ENCODE data around the gene PMEL. TPM values are rescaled to one million over a fixed set of nuclear protein-coding genes. Genes with fewer than 3 reads are reported as not detected.
"Not testable (repeated sequence)": the region's sequence is repeated elsewhere in the genome, so short reads cannot be mapped to it uniquely, and the experiment has no call there.

The PMEL gene
- total RNA-seq, 1 experiment from 2014 or later, result 1.1 TPM

DNA sequence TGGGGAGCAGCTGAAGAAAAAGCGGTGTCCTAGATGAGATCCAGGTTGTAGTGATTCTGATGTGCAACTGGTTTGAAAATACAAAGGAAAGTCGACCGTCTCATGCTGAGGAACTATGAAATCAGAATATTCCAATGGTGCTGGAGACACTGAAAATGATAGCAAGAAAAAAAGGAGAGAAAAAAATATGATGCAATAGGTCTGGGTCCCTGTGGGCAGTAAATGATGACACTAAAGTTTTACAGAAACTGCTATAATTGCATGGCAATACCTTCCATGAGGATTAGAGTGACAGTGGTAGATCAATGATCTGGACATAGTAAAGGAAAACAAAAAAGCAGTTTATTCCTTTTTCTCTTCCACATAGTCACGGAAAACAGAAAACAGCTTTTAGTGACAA is 40.5 kb downstream of the PMEL start:
- DNase-seq (ENCODE audit: low spot score), result no peak

DNA sequence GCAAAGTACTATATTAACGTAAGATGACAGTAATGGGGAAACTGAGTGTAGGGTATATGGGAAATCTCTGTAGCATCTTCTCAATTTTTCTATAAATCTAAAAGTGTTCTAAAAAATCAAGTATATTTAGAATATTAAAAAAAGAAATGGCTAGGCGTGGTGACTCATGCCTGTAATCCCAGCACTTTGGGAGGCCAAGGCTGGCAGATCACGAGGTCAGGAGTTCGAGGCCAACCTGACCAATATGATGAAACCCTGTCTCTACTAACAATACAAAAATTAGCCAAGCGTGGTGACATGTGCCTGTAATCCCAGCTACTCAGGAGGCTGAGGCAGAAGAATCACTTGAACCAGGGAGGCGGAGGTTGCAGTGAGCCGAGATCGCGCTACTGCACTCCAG is 42.2 kb downstream of the PMEL start:
- not testable (repeated sequence) for DNase-seq (ENCODE audit: low spot score)

DNA sequence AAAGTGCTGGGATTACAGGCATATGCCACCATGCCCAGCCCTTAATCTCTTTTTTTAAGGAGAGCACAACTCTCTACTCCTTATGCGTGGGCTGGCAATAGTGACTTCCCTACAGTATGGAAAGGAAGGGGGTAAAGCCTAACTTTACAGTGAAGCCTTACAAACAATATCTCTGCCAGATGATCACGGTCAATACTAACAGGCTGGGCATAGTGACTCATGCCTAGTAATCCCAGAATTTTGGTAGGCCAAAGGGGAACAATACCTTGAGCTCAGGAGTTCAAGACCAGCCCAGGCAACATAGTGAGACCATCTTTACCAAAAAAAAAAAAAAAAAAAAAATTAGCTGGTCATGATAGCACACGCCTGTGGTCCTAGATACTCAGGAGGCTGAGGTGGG is 43.7 kb downstream of the PMEL start:
- no peak for DNase-seq (ENCODE audit: low spot score)

DNA sequence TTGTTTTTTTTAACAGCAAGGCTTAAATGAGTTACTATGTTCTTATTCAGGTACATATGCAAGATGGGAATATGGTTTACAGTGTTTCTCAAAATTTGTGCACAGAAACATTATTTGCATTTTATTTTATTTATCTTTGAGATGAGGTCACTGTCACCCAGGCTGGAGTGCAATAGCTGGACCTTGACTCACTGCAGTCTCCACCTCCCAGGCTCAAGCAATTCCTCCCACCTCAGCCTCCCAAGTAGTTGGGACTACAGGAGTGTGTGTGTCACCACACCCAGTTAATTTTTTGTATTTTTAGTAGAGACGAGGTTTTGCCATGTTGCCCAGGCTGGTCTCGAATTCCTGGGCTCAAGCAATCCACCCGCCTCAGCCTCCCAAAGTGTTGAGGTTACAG is 46.8 kb downstream of the PMEL start:
- peak; percentile 67 for DNase-seq (ENCODE audit: low spot score)

DNA sequence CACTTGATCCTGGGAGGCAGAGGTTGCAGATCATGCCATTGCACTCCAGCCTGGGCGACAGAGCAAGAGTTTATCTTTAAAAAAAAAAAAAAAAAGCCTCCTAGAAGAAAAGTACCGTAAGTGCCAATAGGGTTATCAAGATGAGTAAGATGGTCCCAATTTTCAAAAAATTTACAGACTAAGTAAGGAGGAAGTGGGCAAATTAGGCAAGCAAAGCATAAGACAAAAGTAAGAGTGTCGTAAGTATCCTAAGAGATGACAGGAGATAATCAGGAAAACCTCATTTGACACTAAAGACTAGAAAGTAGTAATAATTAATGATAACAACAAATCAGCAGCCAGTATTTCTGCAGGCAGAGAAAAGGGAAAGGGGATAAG is 50.4 kb downstream of the PMEL start:
- DNase-seq (ENCODE audit: low spot score), result no peak

DNA sequence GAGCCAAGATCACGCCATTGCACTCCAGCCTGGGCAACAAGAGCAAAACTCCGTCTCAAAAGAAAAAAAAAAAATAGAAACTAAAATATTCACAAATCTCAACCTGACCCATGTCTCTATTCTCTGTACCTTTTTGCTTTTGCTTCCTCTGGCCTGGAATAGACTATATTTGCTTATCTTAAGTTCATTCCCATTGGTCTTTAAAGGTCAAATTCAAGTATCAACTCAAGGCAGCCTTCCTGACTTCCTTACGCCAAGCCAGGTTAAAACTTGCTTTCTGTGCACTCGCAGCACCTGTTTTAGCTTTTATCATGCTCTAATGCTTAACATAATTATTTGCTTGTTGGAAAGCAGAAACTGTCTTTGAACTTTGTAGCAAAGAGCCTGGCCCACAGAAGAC is 52.9 kb downstream of the PMEL start:
- no peak for DNase-seq (ENCODE audit: low spot score)

DNA sequence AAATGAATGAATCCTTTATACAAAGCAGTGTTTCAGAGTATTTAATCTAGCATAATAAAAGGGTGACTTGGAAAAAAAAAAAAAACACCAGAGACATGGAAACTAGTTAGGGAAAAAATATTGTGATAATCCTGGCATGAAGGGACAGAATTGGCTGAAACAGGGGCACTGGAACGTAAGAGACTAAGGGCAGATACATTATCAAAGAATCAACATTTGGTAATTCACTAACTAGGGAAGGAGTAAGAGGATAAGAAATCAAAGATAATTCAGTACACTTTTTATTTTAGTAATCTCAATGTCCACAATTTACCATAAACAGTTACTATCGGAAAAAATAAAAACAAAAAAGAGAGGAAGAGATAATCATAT is 56.3 kb downstream of the PMEL start:
- DNase-seq (ENCODE audit: low spot score), result no peak

DNA sequence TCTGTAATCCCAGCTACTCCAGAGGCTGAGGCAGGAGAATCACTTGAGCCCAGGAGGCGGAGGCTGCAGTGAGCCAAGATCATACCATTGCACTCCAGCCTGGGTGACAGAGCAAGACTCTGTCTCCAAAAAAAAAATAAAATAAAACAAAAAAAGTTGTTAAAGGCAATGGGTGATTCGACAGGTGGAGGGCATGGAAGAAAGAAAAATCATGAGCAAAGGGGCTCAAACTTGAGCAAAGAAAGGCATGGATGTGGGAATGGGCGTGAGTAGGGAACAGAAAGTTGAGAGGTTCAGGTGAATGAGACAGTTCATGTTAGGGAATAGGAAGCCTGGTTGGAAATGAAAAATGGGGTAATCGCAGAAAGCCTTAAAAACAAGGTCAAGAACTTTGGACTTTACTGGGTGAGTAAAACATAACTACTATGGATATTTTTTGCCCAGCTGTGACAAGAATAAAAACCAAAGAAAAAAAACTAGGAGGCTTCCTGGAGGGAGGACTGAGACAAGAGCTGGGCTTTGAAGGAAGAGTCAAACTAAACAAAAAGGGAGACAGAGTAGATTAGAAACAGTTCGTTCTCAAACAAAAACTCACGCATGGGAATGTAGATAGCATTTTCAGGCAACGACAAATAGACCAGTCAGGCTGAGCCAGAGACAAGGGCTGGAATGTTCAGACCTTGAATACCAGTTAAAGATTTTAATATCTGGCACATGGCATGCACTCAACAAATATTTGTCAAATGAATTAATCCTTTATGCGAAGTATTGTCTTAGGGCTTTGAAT is 56.9 kb downstream of the PMEL start:
- no peak for DNase-seq (ENCODE audit: low spot score)

DNA sequence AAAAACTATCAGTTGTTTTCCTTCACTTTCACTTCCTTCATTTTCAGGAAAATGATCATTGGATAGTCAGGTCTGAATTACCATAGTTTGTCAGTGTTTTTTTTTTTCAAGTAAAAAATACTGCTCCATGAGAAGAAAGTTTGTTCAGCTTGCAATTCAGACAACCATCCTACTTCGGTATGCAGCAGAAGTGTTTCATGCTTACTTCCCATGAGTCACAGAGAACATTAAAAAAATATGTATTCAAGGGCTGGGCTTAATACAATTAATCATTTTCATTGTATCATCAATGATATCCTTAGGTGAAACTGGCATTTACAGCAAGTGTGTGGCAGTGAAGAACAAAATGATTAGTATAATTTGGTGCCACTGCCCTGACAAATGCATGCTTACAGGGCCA is 59.8 kb downstream of the PMEL start:
- no peak for DNase-seq (ENCODE audit: low spot score)

Other genes with a start within 250 kb of the PMEL start
- gene BLOC1S1, start 250.0 kb downstream of the PMEL start, total RNA-seq (2014; rRNA removed; shearing (Covaris generic)), result 96.1 and 135 TPM in 2 replicates
- 2.7 and 7.5 TPM in 2 replicates for gene RDH5, start 245.6 kb downstream of the PMEL start, total RNA-seq (2014; rRNA removed; shearing (Covaris generic))
- 1,213 and 1,362 TPM in 2 replicates for gene CD63, start 237.0 kb downstream of the PMEL start, total RNA-seq (2014; rRNA removed; shearing (Covaris generic))
- 2.6 and 7.0 TPM in 2 replicates for gene GDF11, start 222.9 kb downstream of the PMEL start, total RNA-seq (2014; rRNA removed; shearing (Covaris generic))
- 227 and 308 TPM in 2 replicates for gene SARNP, start 148.3 kb downstream of the PMEL start, total RNA-seq (2014; rRNA removed; shearing (Covaris generic))
- gene ORMDL2, start 148.0 kb downstream of the PMEL start, total RNA-seq (2014; rRNA removed; shearing (Covaris generic)), result 9.0 and 16.7 TPM in 2 replicates
- 41.7 and 50.5 TPM in 2 replicates for gene DNAJC14, start 136.5 kb downstream of the PMEL start, total RNA-seq (2014; rRNA removed; shearing (Covaris generic))
- gene MMP19, start 123.1 kb downstream of the PMEL start, total RNA-seq (2014; rRNA removed; shearing (Covaris generic)), result 4.2 and 5.2 TPM in 2 replicates
- gene PYM1, start 38.1 kb downstream of the PMEL start, total RNA-seq (2014; rRNA removed; shearing (Covaris generic)), result 37.0 and 52.5 TPM in 2 replicates
- 33.4 and 42.9 TPM in 2 replicates for gene DGKA, start 34.9 kb downstream of the PMEL start, total RNA-seq (2014; rRNA removed; shearing (Covaris generic))
- gene CDK2, start 788 bp upstream of the PMEL start, total RNA-seq (2014; rRNA removed; shearing (Covaris generic)), result 91.6 and 100 TPM in 2 replicates
- gene RAB5B, start 8.0 kb upstream of the PMEL start, total RNA-seq (2014; rRNA removed; shearing (Covaris generic)), result 47.8 and 50.1 TPM in 2 replicates
- 8.9 and 14.4 TPM in 2 replicates for gene SUOX, start 31.2 kb upstream of the PMEL start, total RNA-seq (2014; rRNA removed; shearing (Covaris generic))
- 1.4 and 2.4 TPM in 2 replicates for gene IKZF4, start 55.0 kb upstream of the PMEL start, total RNA-seq (2014; rRNA removed; shearing (Covaris generic))
- 358 and 1,165 TPM in 2 replicates for gene RPS26, start 75.9 kb upstream of the PMEL start, total RNA-seq (2014; rRNA removed; shearing (Covaris generic))
- gene ERBB3, start 114.1 kb upstream of the PMEL start, total RNA-seq (2014; rRNA removed; shearing (Covaris generic)), result 0.64 and 2.4 TPM in 2 replicates
- 246 and 349 TPM in 2 replicates for gene PA2G4, start 138.5 kb upstream of the PMEL start, total RNA-seq (2014; rRNA removed; shearing (Covaris generic))
- gene RPL41, start 150.6 kb upstream of the PMEL start, total RNA-seq (2014; rRNA removed; shearing (Covaris generic)), result 1,898 and 3,438 TPM in 2 replicates
- gene ZC3H10, start 152.2 kb upstream of the PMEL start, total RNA-seq (2014; rRNA removed; shearing (Covaris generic)), result 1.8 and 2.9 TPM in 2 replicates
- gene ESYT1, start 162.2 kb upstream of the PMEL start, total RNA-seq (2014; rRNA removed; shearing (Covaris generic)), result 119 and 164 TPM in 2 replicates
- gene MYL6B, start 186.5 kb upstream of the PMEL start, total RNA-seq (2014; rRNA removed; shearing (Covaris generic)), result 76.0 and 139 TPM in 2 replicates
- gene MYL6, start 192.3 kb upstream of the PMEL start, total RNA-seq (2014; rRNA removed; shearing (Covaris generic)), result 2,063 and 2,222 TPM in 2 replicates
- 27.4 and 27.9 TPM in 2 replicates for gene SMARCC2, start 223.4 kb upstream of the PMEL start, total RNA-seq (2014; rRNA removed; shearing (Covaris generic))

All from A172 (cell line).